K562 (cell line): ENCODE results near the gene TRMT1. TPM values are rescaled to one million over a fixed set of nuclear protein-coding genes. Genes with fewer than 3 reads are reported as not detected.

ENCODE experiments used
- CXXC5 ChIP-seq: fragments of 250-450 bp; sonication (Bioruptor Pico); IDR thresholded peaks from 2 replicates; pipeline ENCODE4 v1.8.0; 2022; ENCODE audit warnings: inconsistent platforms, mild to moderate bottlenecking, moderate library complexity
- EHMT2 ChIP-seq: fragments of 450-650 bp; IDR thresholded peaks from 2 replicates; pipeline ENCODE4 v1.6.1; 2018; ENCODE audit warnings: antibody characterized with exemption
- KDM4B ChIP-seq, 2 experiments: fragments of 450-650 bp in 1 of 2; sonication (generic) in 1 of 2; IDR thresholded peaks; 2 replicates each; pipeline ENCODE4 v1.6.1; 2016 to 2017; ENCODE audit warnings: borderline replicate concordance in 2 of 2, antibody characterized with exemption in 1 of 2, low read depth in 1 of 2, mild to moderate bottlenecking in 1 of 2
- MTA3 ChIP-seq: fragments of 450-650 bp; formaldehyde crosslinking; IDR thresholded peaks from 2 replicates; pipeline ENCODE4 v1.6.1; 2017; ENCODE audit warnings: mild to moderate bottlenecking, borderline replicate concordance
- NR4A1 ChIP-seq, 2 experiments: fragments of 250-450 bp in 1 of 2; fragments of 450-650 bp in 1 of 2; sonication (Bioruptor Pico) in 1 of 2; IDR thresholded peaks; 2 replicates each; pipeline versions ENCODE4 v1.4.0 to v1.6.1; 2016 to 2020; ENCODE audit warnings: mild to moderate bottlenecking in 2 of 2, missing compliant biosample characterization in 1 of 2, missing genetic modification characterization in 1 of 2, moderate library complexity in 1 of 2
- PCBP1 ChIP-seq: fragments of 200-400 bp; formaldehyde crosslinking; IDR thresholded peaks from 2 replicates; pipeline ENCODE4 v1.6.1; 2018; ENCODE audit warnings: mild to moderate bottlenecking, low read depth, low read length; ENCODE audit not compliant: poor library complexity, severe bottlenecking
- PML ChIP-seq: IDR thresholded peaks from 2 replicates; pipeline ENCODE4 v1.6.1; 2012; ENCODE audit warnings: low read length, inconsistent platforms
- POLR3A ChIP-seq: IDR thresholded peaks from 2 replicates; pipeline ENCODE4 v1.6.1; 2011; ENCODE audit warnings: borderline replicate concordance, mild to moderate bottlenecking, moderate library complexity; ENCODE audit not compliant: insufficient read length, insufficient read depth; ENCODE audit errors: extremely low read depth
- U2AF1 ChIP-seq: fragments of 200-400 bp; formaldehyde crosslinking; optimal IDR thresholded peaks from 2 replicates; pipeline ENCODE3; 2017; ENCODE audit warnings: mild to moderate bottlenecking, low read depth, low read length, moderate library complexity
- ZNF121 ChIP-seq: sonication (generic); formaldehyde crosslinking; conservative IDR thresholded peaks from 2 replicates; pipeline ENCODE4 v1.8.0; 2022; ENCODE audit warnings: missing genetic modification reagents
- polyA plus RNA-seq, 8 experiments: library from polyadenylated mRNA; depleted of rRNA in 4 of 8; stranded (reverse) in 5 of 8; unstranded in 3 of 8; fragments of >200 nt; fragmentation: Nextera tagmentation in 2 of 8; fragmentation: Illumina TruSeq in 1 of 8; extraction: Ambion mirVana in 2 of 8; extraction: Trizol in 1 of 8; gene quantifications; 2 replicates each; pipeline versions ENCODE4 v1.2.1 to v1.2.3, GENCODE V29; 2011 to 2014; ENCODE audit warnings: inconsistent platforms in 1 of 8, missing spikeins in 1 of 8
- total RNA-seq, 7 experiments: library from RNA; depleted of rRNA in 6 of 7; stranded (reverse); fragments of >200 nt in 6 of 7; fragmentation: Illumina TruSeq in 2 of 7; extraction: Trizol in 2 of 7; gene quantifications; 2 replicates each; pipeline versions ENCODE4 v1.2.1 to v1.2.3, GENCODE V29; 2011 to 2021; ENCODE audit warnings: low replicate concordance in 1 of 7
- TF ChIP-seq, protein P1 (sequence below): fragments of 250-450 bp; sonication (Bioruptor Pico); IDR thresholded peaks from 2 replicates; pipeline ENCODE4 v1.4.0; 2020
- TF ChIP-seq, protein P2 (sequence below), 2 experiments: fragments of 250-450 bp in 1 of 2; fragments of 450-650 bp in 1 of 2; sonication (Bioruptor Pico) in 1 of 2; IDR thresholded peaks; 2 replicates each; pipeline versions ENCODE4 v1.6.1 to v1.8.0; 2016 to 2021; ENCODE audit warnings: mild to moderate bottlenecking in 2 of 2, moderate library complexity in 2 of 2, missing compliant biosample characterization in 1 of 2, missing genetic modification characterization in 1 of 2
- TF ChIP-seq, protein P3 (sequence below): fragments of 450-650 bp; formaldehyde crosslinking; IDR thresholded peaks from 2 replicates; pipeline ENCODE4 v1.4.0; 2020; ENCODE audit warnings: mild to moderate bottlenecking, moderate library complexity
- TF ChIP-seq, protein P4 (sequence below): fragments of 250-450 bp; sonication (Bioruptor Pico); IDR thresholded peaks from 2 replicates; pipeline ENCODE4 v1.4.0; 2020

The TRMT1 gene
- total and polyA plus RNA-seq, 9 of the 15 experiments (the other 6 are each of a cell fraction or from before 2014, with no cell fraction given), result 5.8 to 158 (median 54.3) TPM

DNA sequence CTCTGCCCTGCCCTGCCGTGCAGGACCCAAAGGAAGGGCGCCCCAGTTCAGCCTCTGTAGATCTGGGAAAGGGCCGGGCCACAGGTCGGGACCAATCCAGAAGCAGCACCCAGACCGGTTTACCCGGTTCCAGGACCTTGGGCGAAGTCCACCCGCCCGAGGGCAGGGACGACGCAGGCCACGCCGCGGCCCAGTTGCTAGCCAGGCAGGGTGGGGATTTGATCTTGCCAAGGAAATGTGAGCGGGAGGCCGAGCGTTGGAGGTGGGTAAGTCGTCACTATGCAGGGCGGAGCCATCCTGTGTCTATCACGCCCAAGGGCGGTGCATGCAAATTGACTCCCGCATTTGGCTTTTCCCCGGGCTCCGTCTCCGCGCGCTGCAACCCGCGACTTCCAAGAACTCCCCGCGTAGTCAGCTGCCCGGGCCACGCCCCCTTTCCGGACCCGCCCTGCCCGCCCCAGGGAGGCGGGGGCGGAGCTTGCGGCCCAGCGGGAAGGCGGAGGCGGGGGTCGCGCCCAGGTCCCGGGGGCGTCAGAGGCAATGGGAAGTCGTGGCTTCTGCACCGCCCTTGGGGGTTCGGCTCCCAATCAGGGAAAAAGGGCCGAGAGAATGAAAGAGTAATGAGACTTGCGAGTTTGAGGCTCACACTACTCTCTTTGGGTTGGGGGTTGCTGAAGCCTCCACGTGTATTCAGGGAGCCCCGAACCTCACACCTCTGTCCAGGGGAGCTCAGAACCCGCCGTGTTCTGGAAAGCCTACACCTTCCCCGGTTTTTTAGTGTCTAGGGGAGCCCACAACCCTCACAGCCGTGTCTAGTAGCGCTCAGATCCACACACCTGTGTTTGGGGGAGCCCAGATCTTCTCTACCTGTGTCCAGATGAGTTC is 46.4 kb upstream of the TRMT1 start (continued):
- no peak for TF ChIP-seq POLR3A
- no peak for TF ChIP-seq PML
- TF ChIP-seq PCBP1, result peak; percentile 49
- TF ChIP-seq U2AF1, result no peak
- TF ChIP-seq ZNF121 (CRISPR knock-in tag), result no peak
- no peak for TF ChIP-seq KDM4B (IDR thresholded peaks at IDR 0.05; ENCODE audit: borderline replicate concordance in 2 of 2, low read depth in 1 of 2)
- TF ChIP-seq CXXC5 (CRISPR knock-in tag), result peak; percentile 82
- peak; percentile 75; the same call in 1 of the 2 replicates for TF ChIP-seq NR4A1 (CRISPR knock-in tag; IDR thresholded peaks at IDR 0.05)
- TF ChIP-seq NR4A1 (tag; IDR thresholded peaks at IDR 0.05), result no peak
- TF ChIP-seq, protein P1, sequence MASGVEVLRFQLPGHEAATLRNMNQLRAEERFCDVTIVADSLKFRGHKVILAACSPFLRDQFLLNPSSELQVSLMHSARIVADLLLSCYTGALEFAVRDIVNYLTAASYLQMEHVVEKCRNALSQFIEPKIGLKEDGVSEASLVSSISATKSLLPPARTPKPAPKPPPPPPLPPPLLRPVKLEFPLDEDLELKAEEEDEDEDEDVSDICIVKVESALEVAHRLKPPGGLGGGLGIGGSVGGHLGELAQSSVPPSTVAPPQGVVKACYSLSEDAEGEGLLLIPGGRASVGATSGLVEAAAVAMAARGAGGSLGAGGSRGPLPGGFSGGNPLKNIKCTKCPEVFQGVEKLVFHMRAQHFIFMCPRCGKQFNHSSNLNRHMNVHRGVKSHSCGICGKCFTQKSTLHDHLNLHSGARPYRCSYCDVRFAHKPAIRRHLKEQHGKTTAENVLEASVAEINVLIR (CRISPR knock-in tag), result peak; percentile 14; the same call in 1 of the 2 replicates
- TF ChIP-seq, protein P2, sequence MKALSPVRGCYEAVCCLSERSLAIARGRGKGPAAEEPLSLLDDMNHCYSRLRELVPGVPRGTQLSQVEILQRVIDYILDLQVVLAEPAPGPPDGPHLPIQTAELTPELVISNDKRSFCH (CRISPR knock-in tag; IDR thresholded peaks at IDR 0.05), result no peak
- TF ChIP-seq, protein P2 (tag; IDR thresholded peaks at IDR 0.05), result peak; percentile 65
- TF ChIP-seq MTA3, result peak; percentile 88; the same call in 1 of the 2 replicates
- no peak for TF ChIP-seq EHMT2
- TF ChIP-seq, protein P3, sequence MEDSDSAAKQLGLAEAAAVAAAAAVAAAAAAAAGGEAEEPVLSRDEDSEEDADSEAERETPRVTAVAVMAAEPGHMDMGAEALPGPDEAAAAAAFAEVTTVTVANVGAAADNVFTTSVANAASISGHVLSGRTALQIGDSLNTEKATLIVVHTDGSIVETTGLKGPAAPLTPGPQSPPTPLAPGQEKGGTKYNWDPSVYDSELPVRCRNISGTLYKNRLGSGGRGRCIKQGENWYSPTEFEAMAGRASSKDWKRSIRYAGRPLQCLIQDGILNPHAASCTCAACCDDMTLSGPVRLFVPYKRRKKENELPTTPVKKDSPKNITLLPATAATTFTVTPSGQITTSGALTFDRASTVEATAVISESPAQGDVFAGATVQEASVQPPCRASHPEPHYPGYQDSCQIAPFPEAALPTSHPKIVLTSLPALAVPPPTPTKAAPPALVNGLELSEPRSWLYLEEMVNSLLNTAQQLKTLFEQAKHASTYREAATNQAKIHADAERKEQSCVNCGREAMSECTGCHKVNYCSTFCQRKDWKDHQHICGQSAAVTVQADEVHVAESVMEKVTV (CRISPR knock-in tag), result no peak
- TF ChIP-seq, protein P4, sequence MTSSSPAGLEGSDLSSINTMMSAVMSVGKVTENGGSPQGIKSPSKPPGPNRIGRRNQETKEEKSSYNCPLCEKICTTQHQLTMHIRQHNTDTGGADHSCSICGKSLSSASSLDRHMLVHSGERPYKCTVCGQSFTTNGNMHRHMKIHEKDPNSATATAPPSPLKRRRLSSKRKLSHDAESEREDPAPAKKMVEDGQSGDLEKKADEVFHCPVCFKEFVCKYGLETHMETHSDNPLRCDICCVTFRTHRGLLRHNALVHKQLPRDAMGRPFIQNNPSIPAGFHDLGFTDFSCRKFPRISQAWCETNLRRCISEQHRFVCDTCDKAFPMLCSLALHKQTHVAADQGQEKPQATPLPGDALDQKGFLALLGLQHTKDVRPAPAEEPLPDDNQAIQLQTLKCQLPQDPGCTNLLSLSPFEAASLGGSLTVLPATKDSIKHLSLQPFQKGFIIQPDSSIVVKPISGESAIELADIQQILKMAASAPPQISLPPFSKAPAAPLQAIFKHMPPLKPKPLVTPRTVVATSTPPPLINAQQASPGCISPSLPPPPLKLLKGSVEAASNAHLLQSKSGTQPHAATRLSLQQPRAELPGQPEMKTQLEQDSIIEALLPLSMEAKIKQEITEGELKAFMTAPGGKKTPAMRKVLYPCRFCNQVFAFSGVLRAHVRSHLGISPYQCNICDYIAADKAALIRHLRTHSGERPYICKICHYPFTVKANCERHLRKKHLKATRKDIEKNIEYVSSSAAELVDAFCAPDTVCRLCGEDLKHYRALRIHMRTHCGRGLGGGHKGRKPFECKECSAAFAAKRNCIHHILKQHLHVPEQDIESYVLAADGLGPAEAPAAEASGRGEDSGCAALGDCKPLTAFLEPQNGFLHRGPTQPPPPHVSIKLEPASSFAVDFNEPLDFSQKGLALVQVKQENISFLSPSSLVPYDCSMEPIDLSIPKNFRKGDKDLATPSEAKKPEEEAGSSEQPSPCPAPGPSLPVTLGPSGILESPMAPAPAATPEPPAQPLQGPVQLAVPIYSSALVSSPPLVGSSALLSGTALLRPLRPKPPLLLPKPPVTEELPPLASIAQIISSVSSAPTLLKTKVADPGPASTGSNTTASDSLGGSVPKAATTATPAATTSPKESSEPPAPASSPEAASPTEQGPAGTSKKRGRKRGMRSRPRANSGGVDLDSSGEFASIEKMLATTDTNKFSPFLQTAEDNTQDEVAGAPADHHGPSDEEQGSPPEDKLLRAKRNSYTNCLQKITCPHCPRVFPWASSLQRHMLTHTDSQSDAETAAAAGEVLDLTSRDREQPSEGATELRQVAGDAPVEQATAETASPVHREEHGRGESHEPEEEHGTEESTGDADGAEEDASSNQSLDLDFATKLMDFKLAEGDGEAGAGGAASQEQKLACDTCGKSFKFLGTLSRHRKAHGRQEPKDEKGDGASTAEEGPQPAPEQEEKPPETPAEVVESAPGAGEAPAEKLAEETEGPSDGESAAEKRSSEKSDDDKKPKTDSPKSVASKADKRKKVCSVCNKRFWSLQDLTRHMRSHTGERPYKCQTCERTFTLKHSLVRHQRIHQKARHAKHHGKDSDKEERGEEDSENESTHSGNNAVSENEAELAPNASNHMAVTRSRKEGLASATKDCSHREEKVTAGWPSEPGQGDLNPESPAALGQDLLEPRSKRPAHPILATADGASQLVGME (CRISPR knock-in tag), result peak; percentile 18; the same call in 1 of the 2 replicates
